GM19455 (cell line): ENCODE data around the gene MOXD1.

Source experiments
- ATAC-seq: cut with Tn5 transposase; IDR thresholded peaks from one replicate; pipeline ENCODE4 v1.9.1; 2021; ENCODE audit not compliant: unreplicated experiment

MOXD1 gene

GRCh38 chr6:132399376-132400074 is 1.8 kb downstream of the MOXD1 start:
- no peak for ATAC-seq

- ATAC-seq, result no peak
Observed at GRCh38 chr6:132395015-132395597, 6.2 kb downstream of the MOXD1 start.

GRCh38 chr6:132392792-132393191 is 8.5 kb downstream of the MOXD1 start:
- ATAC-seq, result no peak

- no peak for ATAC-seq
Observed at GRCh38 chr6:132392270-132392646, 9.0 kb downstream of the MOXD1 start.

GRCh38 chr6:132391391-132392269 is 9.6 kb downstream of the MOXD1 start:
- no peak for ATAC-seq

- no peak for ATAC-seq
Observed at GRCh38 chr6:132390451-132390850, 10.8 kb downstream of the MOXD1 start.

- ATAC-seq, result no peak
Observed at GRCh38 chr6:132390017-132390416, 11.3 kb downstream of the MOXD1 start.

GRCh38 chr6:132388291-132388690 is 13.0 kb downstream of the MOXD1 start:
- ATAC-seq, result no peak

- no peak for ATAC-seq
Observed at GRCh38 chr6:132382630-132383175, 18.6 kb downstream of the MOXD1 start.

- no peak for ATAC-seq
Observed at GRCh38 chr6:132381381-132381780, 19.9 kb downstream of the MOXD1 start.

- ATAC-seq, result no peak
Observed at GRCh38 chr6:132380358-132381029, 20.8 kb downstream of the MOXD1 start.

GRCh38 chr6:132369526-132369925 is 31.7 kb downstream of the MOXD1 start:
- no peak for ATAC-seq

- ATAC-seq, result no peak
Observed at GRCh38 chr6:132368916-132369481, 32.3 kb downstream of the MOXD1 start.

GRCh38 chr6:132365281-132365907 is 35.9 kb downstream of the MOXD1 start:
- ATAC-seq, result peak; percentile 98

- ATAC-seq, result no peak
Observed at GRCh38 chr6:132364306-132365074, 36.8 kb downstream of the MOXD1 start.

- no peak for ATAC-seq
Observed at GRCh38 chr6:132362442-132363185, 38.7 kb downstream of the MOXD1 start.

- no peak for ATAC-seq
Observed at GRCh38 chr6:132361101-132361500, 40.2 kb downstream of the MOXD1 start.

- ATAC-seq, result no peak
Observed at GRCh38 chr6:132359886-132360285, 41.4 kb downstream of the MOXD1 start.

GRCh38 chr6:132357120-132357519 is 44.2 kb downstream of the MOXD1 start:
- ATAC-seq, result no peak
